Right lung (tissue), 5 donors: Measurements from ENCODE around the gene MSANTD2. TPM values are rescaled to one million over a fixed set of nuclear protein-coding genes. Genes with fewer than 3 reads are reported as not detected.
A peak's percentile ranks its signal among the peaks of the same experiment; 100 is the strongest.

Experiments
- DNase-seq, 2 donors: peaks; one replicate each; pipeline ENCODE4 v3.0.0-alpha.2; 2013
- polyA plus RNA-seq, 5 donors: library from polyadenylated mRNA; unstranded; fragments of 120-200 nt; gene quantifications; one replicate each; pipeline versions ENCODE4 v1.2.1 to v1.2.3, GENCODE V29; 2013; ENCODE audit warnings: inconsistent platforms in 1 of 5, low replicate concordance in 1 of 5; ENCODE audit not compliant: insufficient read length in 5 of 5, insufficient read depth in 1 of 5

Gene MSANTD2
- polyA plus RNA-seq, 5 donors: 36.6 to 45.9 (median 40.7) TPM

DNA sequence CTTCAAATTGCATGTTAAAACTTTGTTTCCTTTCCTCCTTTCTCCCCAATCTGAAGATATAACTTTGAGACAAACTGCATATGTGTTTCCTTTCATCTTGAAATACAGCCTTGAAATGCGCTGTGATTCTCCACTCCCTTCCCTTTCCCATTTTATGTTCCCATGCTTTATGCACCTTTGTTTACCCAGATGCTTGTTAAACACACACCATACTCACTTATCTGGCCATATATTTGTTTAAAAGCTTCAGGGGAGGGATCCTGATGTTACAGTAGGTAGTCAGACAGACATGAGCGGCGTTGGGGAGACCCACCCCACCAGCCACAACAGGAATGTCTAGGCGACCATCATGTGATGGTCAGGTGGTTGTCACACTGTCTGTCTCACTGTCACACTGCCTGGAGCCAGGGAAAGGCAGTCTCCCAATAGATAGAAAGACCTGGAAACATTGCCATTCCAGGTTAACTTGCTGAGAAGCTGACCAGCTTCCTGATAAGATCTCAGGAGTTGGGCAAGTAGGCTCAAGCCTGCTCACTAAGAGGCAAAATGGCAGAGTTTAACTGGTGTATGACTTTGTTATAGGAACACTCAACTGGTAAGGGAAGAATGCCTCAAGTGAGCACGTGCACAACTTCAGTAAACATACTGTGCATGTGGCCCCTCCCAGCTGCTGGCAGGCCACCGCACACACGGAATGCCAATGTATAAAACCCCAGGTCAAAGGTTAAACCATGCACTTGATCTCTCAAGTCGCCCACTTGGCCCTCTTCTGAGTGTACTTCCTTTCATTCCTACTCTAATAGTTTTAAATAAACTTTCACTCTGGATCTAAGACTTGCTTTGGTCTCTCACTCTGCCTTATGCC, 23.5 kb upstream of the MSANTD2 start:
- no peak for DNase-seq

DNA sequence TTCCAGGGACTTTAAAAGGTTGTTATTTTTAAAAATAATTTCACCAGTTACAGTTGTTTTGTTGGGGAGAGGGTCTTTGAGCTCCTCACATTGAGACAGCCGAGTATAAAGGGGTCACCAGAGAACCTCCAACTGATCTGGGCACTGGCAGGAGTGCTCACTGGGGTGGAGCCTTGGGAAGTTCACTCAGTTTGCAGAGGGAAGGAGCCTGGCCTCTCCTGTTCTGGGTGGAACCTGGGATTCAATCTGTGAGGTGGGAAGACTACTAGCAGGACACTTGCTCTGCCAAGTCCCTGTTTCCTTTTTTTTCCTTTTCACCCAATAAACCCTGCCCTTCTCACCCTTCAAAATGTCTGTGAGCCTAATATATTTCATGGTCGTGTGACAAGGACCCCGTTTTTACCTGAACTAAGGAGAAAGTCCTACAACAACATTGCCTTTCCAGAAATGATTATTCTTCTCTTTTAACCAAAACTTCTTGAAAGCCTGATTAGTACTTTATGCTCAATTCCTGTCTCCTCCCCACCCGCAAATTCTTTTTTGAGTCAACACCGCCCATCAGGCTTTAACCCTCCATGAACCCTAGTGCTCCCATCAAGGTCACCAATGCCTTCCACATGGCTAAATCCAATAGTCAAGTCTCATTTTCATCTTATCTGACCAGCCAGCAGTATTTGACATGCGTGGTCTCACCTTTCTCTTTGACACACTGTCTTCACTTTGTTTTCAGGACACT, 22.0 kb upstream of the MSANTD2 start:
- no peak for DNase-seq

GRCh38 chr11:124817036-124817435, 16.8 kb upstream of the MSANTD2 start:
- DNase-seq: no peak

DNA sequence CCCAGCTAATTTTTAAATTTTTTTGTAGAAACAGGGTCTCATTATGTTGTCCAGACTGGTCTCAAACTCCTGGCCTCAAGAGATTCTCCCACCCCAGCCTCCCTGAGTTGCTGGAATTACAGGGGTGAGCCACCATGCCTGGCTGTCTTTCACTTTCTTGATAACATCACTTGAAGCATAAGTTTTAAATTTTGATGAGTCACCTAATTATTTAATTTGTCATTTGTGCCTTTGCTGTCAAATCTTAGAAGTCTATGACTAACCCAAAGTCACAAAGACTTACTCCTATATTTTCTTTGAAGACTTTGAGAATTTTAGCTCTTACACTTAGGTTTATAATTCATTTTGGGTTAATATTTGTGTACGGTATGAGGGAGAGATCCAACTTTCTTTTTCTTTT, 14.5 kb upstream of the MSANTD2 start:
- no peak for DNase-seq

- DNase-seq: no peak
These were observed 12.7 kb upstream of the MSANTD2 start for GRCh38 chr11:124812876-124813275.

DNA sequence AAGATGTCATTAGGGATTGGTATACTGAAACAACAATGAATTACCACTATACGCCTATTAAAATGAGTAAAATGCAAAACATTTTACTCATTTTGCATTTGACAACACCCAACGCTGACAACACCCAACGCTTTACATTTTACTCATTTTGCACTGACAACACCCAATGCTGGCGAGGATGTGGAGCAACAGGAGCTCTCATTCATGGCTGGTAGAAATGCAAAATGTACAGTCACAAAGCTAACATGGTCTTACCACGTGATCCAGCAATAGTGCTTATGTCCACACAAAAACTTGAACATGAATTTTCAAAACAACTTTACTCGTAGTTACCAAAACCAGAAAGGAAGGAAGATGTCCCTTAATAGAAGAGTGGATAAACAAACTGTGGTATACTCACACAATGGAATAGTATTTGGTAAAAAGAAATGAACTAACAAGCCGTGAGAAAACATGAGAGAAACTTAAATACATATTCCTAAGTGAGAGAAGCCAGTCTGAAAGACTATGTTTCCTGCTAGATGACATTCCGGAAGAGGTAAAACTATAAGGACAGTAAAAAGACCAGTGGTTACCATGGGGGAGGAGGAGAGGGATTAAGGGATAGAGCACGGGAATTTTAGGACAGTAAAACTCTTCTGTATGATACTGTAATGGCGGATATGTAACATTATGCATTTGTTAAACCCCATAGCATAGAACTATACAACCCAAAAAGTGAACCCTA, 11.4 kb upstream of the MSANTD2 start:
- no peak for DNase-seq

DNA sequence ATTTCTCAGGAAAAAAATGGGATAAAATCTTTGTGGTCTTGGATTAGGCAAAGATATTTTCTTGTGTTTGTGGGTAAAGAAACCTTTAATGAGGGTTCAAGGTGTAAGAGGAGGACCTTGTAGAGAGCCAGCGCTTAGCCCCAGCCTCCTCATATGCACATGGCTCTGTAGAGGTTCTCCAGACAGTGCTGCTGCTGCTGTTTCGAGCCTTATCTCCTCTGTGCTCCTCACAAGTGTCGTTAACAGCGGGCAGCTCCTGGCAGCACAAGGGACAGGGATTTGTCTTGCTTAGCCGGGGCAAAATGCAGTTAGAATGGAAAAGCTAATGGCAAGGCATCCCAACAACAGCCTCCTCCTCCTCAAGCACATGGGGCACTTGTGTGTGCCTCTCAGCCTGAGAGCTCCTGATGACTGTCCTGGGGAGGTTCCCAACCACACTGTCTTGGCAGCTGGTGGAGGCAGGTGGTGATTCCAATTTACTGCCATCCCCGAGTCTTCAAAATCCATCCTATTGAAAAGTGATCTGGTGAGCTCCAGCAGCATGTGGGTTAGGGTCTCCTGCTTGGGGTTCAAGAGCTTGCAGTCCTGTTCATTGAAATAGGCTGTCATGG, 7.6 kb upstream of the MSANTD2 start:
- no peak for DNase-seq

- no peak for DNase-seq
These were observed 7.0 kb upstream of the MSANTD2 start for GRCh38 chr11:124807201-124807600.

DNA sequence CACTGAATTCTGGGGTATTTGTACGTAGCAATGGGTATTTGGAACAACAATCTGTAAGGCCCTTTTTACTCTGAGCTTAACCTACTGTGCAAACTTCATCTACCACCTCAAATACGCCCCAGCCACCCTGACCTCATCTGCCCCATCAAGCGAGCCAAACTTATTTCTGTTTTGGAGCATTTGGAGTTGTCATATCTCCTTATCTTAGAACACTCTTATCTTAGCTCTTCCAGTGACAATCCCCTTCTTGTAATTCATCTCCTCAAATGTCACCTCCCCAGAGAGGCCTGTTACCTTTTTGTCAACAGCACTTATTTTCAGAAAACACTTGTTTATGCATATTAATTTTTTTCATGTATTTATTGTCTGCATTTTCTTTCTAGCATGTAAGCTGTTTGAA, 4.7 kb upstream of the MSANTD2 start:
- DNase-seq: no peak

GRCh38 chr11:124801636-124802312, 1.6 kb upstream of the MSANTD2 start:
- DNase-seq: no peak

GRCh38 chr11:124801014-124801413, 808 bp upstream of the MSANTD2 start:
- peak in 1 of 2 donors; percentile 16 for DNase-seq

GRCh38 chr11:124799348-124800225, 619 bp downstream of the MSANTD2 start:
- peak; percentile 30 to 32 for DNase-seq

DNA sequence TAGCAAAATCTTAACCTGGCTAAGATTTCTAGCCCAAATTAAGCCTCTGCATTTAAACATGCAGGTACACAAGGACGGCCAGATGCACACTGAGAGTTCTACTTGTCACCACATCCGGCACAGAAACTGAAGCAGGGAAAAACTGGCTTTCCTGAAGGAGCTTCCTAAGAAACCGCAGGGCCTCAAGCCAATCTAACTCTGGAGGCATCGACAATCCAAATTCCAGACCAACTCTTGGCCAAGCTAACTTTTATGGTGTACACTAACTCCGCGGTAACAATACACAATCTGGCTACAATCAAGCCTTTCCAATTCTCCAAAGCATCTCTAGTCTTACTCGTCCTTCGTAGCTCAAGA, 1.2 kb downstream of the MSANTD2 start:
- DNase-seq: peak in 1 of 2 donors; percentile 13

DNA sequence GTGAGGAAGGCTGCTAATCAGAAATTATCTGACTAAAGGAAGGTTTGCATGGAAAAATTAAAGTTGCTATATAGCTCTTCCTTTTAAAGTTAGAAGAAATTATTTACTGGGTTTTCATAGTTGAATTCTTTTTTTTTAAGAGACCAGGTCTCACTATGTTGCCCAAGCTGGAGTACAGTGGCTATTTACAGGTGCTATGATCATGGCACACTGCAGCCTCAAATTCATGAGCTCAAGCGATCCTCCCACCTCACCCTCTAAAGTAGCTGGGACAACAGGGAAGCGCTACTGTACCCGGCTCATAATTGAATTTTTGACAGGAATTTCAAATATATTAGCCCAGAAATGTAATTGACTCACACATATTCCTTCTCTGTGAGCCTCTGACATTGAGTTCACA, 3.9 kb downstream of the MSANTD2 start:
- DNase-seq: no peak

- DNase-seq: peak in 1 of 2 donors; percentile 14
These were observed 6.5 kb downstream of the MSANTD2 start for GRCh38 chr11:124793466-124794278.

GRCh38 chr11:124791626-124792341, 8.4 kb downstream of the MSANTD2 start:
- no peak for DNase-seq

GRCh38 chr11:124788521-124788920, 11.7 kb downstream of the MSANTD2 start:
- no peak for DNase-seq

- no peak for DNase-seq
These were observed 16.2 kb downstream of the MSANTD2 start for GRCh38 chr11:124784051-124784450.

DNA sequence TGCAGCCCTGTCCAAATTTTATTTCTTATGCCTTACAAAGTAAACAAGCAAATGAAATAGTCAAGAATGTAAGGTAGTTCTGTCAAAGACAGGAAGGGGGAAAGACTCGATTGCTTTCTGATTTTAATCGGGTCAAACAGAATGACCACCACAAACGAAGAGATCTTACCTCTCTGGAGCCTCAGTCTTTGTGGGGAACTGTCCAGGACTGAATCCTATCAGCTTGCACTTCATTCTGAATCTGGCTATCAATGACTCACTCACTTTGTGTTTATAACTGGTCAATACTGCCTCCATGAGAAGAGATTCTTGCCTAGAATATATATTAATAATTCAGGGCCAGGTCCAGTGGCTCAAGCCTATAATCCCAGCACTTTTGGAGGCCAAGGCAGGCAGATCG, 17.2 kb downstream of the MSANTD2 start:
- DNase-seq: no peak
